ENCODE measurements around the gene PPP6R2.
A peak's percentile ranks its signal among the peaks of the same experiment; 100 is the strongest.

The PPP6R2 gene

GRCh38 chr22:50342651-50343540, at the start of gene PPP6R2:
PPP6R2 (plus strand) TSS chr22:50343327; CDS start chr22:50393909, 50,582 bp downstream.
- Mint-ChIP-seq H3K36me3 (ENCODE audit: low read depth) (no peaks in the 10 kb centered on the region), H3K4me1 (ENCODE audit: low read depth) (peaks cover 4% of the 10 kb centered on the region), H3K4me3 (peak within 1 kb of the TSS; percentile 73), H3K9me3 (no peaks in the 10 kb centered on the region), H3K27ac (peak within 1 kb of the TSS; percentile 85), H3K27me3 (ENCODE audit: low read depth) (no peaks in the 10 kb centered on the region)

- no peaks in the 10 kb centered on the region for H3K9me3 Mint-ChIP-seq
- H3K4me3 Mint-ChIP-seq, result no peak overlapping the region
- H3K27ac Mint-ChIP-seq, result no peak overlapping the region
- peaks cover 21% of the 10 kb centered on the region for H3K27me3 Mint-ChIP-seq (ENCODE audit: low read depth)
- H3K4me1 Mint-ChIP-seq (ENCODE audit: low read depth), result peaks cover 7% of the 10 kb centered on the region
- H3K36me3 Mint-ChIP-seq (ENCODE audit: low read depth), result peaks cover 4% of the 10 kb centered on the region
Observed at GRCh38 chr22:50293441-50294318, 49.4 kb upstream of the PPP6R2 start.

DNA sequence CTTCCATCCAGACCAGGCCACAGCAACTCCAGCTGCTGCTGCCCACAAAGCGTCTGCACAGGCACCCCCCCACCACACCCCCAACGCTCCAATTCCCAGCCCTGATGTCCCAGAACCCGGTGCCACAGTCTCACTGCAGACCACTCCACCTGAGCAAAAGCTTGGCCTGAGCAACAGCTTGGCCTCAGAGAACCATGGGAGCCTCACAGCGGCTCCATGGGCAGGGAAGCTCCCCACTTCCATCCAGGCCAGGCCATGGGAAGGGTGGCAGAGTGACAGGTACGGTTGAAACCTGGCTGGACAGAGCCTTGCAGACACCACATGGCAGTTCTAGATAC, 48.8 kb upstream of the PPP6R2 start:
- peaks cover 4% of the 10 kb centered on the region for H3K36me3 Mint-ChIP-seq (ENCODE audit: low read depth)
- H3K27me3 Mint-ChIP-seq (ENCODE audit: low read depth), result peaks cover 24% of the 10 kb centered on the region
- H3K27ac Mint-ChIP-seq, result no peak overlapping the region
- no peak overlapping the region for H3K4me3 Mint-ChIP-seq
- peaks cover 7% of the 10 kb centered on the region for H3K4me1 Mint-ChIP-seq (ENCODE audit: low read depth)
- H3K9me3 Mint-ChIP-seq, result no peaks in the 10 kb centered on the region

- H3K27ac Mint-ChIP-seq, result no peak overlapping the region
- H3K9me3 Mint-ChIP-seq, result no peaks in the 10 kb centered on the region
- no peak overlapping the region for H3K4me3 Mint-ChIP-seq
- H3K36me3 Mint-ChIP-seq (ENCODE audit: low read depth), result peaks cover 4% of the 10 kb centered on the region
- H3K4me1 Mint-ChIP-seq (ENCODE audit: low read depth), result peaks cover 7% of the 10 kb centered on the region
- peaks cover 28% of the 10 kb centered on the region for H3K27me3 Mint-ChIP-seq (ENCODE audit: low read depth)
Observed at GRCh38 chr22:50296658-50297490, 46.3 kb upstream of the PPP6R2 start.

- Mint-ChIP-seq H3K4me1 (ENCODE audit: low read depth) (peaks cover 3% of the 10 kb centered on the region), H3K36me3 (ENCODE audit: low read depth) (peaks cover 1% of the 10 kb centered on the region), H3K9me3 (no peaks in the 10 kb centered on the region), H3K4me3 (no peak overlapping the region), H3K27ac (no peak overlapping the region), H3K27me3 (ENCODE audit: low read depth) (peaks cover 20% of the 10 kb centered on the region)
Observed at GRCh38 chr22:50297510-50298265, 45.4 kb upstream of the PPP6R2 start.

- no peaks in the 10 kb centered on the region for H3K4me1 Mint-ChIP-seq (ENCODE audit: low read depth)
- H3K36me3 Mint-ChIP-seq (ENCODE audit: low read depth), result no peaks in the 10 kb centered on the region
- no peaks in the 10 kb centered on the region for H3K9me3 Mint-ChIP-seq
- peaks cover 16% of the 10 kb centered on the region for H3K27me3 Mint-ChIP-seq (ENCODE audit: low read depth)
- H3K27ac Mint-ChIP-seq, result no peak overlapping the region
- no peak overlapping the region for H3K4me3 Mint-ChIP-seq
Observed at GRCh38 chr22:50298266-50298637, 44.9 kb upstream of the PPP6R2 start.

DNA sequence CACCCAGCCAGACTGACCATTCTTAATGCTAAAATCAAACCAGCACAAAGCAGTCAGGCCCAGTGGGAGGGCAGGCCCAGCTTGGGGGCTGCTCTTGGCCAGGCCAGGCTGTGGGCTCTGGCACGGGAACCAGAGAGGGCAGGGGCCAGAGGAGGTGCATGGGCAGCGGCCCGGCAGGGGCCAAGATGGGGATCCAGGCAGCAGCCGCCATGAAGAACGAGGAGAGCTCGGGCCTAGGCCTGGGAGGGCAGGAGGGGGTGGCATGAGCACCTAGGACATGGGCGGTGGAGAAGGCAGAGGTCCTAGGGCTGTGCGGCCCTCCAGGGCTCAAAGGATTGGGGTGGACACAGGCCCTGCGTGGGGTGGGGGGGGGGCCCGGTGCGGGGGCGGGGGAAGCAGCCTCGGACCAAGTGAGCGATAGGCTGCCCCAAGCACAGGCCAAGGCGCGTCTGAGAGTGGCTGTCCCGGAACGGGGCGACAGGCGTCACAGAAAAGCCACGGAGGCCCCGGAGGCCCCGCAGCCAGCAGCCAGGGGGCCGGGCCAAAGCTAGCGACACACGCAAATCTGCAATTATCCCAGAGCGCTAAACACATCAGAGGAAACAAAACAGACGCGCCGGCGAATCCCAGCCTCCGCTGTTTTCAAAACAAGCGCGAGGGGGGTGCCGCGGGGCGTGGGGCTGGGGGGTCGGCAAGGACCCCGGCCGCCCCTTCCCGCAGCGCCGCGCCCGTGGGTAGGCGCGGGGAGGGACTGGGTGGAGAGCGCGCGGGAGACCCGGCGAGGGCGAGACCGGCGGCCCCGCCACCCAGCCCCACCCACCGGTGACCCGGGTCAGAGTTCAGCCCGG, 44.0 kb upstream of the PPP6R2 start:
- H3K36me3 Mint-ChIP-seq (ENCODE audit: low read depth), result no peaks in the 10 kb centered on the region
- no peaks in the 10 kb centered on the region for H3K9me3 Mint-ChIP-seq
- H3K4me1 Mint-ChIP-seq (ENCODE audit: low read depth), result no peaks in the 10 kb centered on the region
- no peak overlapping the region for H3K4me3 Mint-ChIP-seq
- H3K27ac Mint-ChIP-seq, result no peak overlapping the region
- peaks cover 16% of the 10 kb centered on the region for H3K27me3 Mint-ChIP-seq (ENCODE audit: low read depth)

GRCh38 chr22:50299785-50300619, 43.1 kb upstream of the PPP6R2 start:
- H3K4me1 Mint-ChIP-seq (ENCODE audit: low read depth), result peaks cover 2% of the 10 kb centered on the region
- no peak overlapping the region for H3K4me3 Mint-ChIP-seq
- peaks cover 16% of the 10 kb centered on the region for H3K27me3 Mint-ChIP-seq (ENCODE audit: low read depth)
- H3K27ac Mint-ChIP-seq, result no peak overlapping the region
- no peaks in the 10 kb centered on the region for H3K36me3 Mint-ChIP-seq (ENCODE audit: low read depth)
- no peaks in the 10 kb centered on the region for H3K9me3 Mint-ChIP-seq

- Mint-ChIP-seq H3K4me1 (ENCODE audit: low read depth) (peaks cover 2% of the 10 kb centered on the region), H3K36me3 (ENCODE audit: low read depth) (no peaks in the 10 kb centered on the region)
Observed at GRCh38 chr22:50300620-50301257, 42.4 kb upstream of the PPP6R2 start.

DNA sequence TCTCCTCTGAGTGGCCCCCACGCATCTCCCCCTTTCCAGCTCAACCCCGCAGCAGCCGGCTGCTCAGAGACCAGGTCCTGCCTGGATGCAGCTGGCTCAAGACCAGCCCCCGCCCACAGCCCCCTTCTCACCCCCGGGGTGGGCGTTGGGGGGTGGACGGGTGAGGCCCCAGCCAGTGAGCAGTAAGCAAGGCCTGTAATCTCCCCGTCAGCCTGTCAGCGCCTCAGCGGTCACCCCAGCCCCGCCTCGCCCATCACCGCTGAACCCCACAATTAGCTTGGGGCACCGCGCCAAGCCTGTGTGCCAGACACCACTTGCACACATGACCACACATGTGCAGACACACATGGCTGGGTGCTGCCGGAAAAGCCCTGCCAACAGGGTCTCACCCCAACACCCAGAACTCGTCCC, 41.5 kb upstream of the PPP6R2 start:
- peaks cover 6% of the 10 kb centered on the region for H3K4me1 Mint-ChIP-seq (ENCODE audit: low read depth)
- no peaks in the 10 kb centered on the region for H3K36me3 Mint-ChIP-seq (ENCODE audit: low read depth)
- H3K9me3 Mint-ChIP-seq, result no peaks in the 10 kb centered on the region
- H3K27me3 Mint-ChIP-seq (ENCODE audit: low read depth), result peaks cover 21% of the 10 kb centered on the region
- H3K4me3 Mint-ChIP-seq, result no peak overlapping the region
- no peak overlapping the region for H3K27ac Mint-ChIP-seq

More at GRCh38 chr22:50300620-50301257, 42.4 kb upstream of the PPP6R2 start:
- Mint-ChIP-seq H3K27ac (no peak overlapping the region), H3K9me3 (no peaks in the 10 kb centered on the region), H3K27me3 (ENCODE audit: low read depth) (peaks cover 15% of the 10 kb centered on the region), H3K4me3 (no peak overlapping the region)

DNA sequence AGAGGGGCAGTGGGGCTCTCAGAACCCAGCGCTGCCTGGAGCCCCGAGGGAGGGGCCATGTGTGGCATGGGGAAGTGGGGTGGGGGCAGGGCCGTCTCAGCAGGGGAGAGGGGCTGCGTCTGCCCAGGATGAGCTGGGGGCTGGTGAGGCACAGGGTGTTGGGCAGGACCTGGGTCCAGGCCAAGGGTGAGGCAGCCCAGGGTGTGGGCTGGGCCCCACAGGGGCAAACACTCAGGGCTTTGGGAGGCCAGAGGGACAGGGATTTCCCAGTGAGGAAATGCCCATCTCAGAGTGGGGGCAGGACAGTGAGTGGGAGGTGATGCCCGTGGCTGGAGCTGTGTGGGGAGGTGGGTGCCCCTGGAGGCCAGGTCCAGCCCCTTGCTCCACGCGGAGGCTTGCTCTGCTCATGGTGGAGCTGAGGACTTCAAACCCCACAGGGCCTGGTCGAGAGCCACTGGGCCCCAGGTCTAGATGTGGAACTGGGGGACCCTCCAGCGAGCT, 41.0 kb upstream of the PPP6R2 start:
- Mint-ChIP-seq H3K27me3 (ENCODE audit: low read depth) (peaks cover 21% of the 10 kb centered on the region), H3K36me3 (ENCODE audit: low read depth) (no peaks in the 10 kb centered on the region), H3K27ac (no peak overlapping the region), H3K9me3 (no peaks in the 10 kb centered on the region), H3K4me3 (no peak overlapping the region), H3K4me1 (ENCODE audit: low read depth) (peaks cover 6% of the 10 kb centered on the region)

DNA sequence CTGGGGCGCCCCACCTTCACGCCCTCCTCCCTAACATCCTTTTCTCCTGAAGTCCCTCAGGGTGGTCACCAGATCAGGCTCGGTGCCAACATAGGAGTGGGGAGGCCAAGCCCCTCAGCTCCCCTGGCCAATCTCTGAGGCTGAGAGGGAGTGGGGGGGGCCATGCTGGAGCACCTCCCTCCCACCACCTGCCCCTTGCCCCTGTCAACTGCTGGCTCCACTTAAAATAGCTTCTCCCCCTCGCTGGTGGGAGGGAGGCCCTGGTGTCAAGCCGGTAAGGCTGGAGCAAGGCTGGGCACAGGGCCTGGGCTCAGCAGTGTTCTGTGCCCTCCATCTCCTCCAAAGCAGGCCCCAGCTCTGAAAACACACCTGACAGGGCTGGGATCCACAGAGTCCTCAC, 40.6 kb upstream of the PPP6R2 start:
- Mint-ChIP-seq H3K36me3 (ENCODE audit: low read depth) (no peaks in the 10 kb centered on the region), H3K9me3 (no peaks in the 10 kb centered on the region), H3K27ac (no peak overlapping the region), H3K4me3 (no peak overlapping the region), H3K27me3 (ENCODE audit: low read depth) (peaks cover 21% of the 10 kb centered on the region), H3K4me1 (ENCODE audit: low read depth) (peaks cover 6% of the 10 kb centered on the region)

All from T-helper 1 cell treated with Interleukin-12 subunit alpha and Interleukin-12 subunit beta and Interleukin-4 antibody, amounts not matched to agents 30 μg/mL and 1 μg/mL, for 36 hours (primary cell).